Chondrocyte (in vitro differentiated cells): ENCODE data around the gene SLC51B. TPM values are rescaled to one million over a fixed set of nuclear protein-coding genes. Genes with fewer than 3 reads are reported as not detected.

ENCODE experiments used
- DNase-seq: peaks from one replicate; pipeline ENCODE4 v3.0.0; 2021; ENCODE audit warnings: mixed read lengths, low spot score
- H3K27ac Mint-ChIP-seq: one replicate; pipeline ENCODE4 v1.8.0; 2021; ENCODE audit warnings: mild to moderate bottlenecking, moderate library complexity, mixed read lengths; ENCODE audit not compliant: unreplicated experiment
- H3K27me3 Mint-ChIP-seq: 2 replicates; pipeline ENCODE4 v1.8.0; 2021; ENCODE audit warnings: low read depth, mixed read lengths
- H3K36me3 Mint-ChIP-seq: 2 replicates; pipeline ENCODE4 v1.8.0; 2021; ENCODE audit warnings: low read depth, mixed read lengths
- H3K4me1 Mint-ChIP-seq: 2 replicates; pipeline ENCODE4 v1.8.0; 2021; ENCODE audit warnings: low read depth, mild to moderate bottlenecking, mixed read lengths
- H3K4me3 Mint-ChIP-seq: one replicate; pipeline ENCODE4 v1.8.0; 2021; ENCODE audit warnings: mild to moderate bottlenecking, moderate library complexity, mixed read lengths; ENCODE audit not compliant: unreplicated experiment
- H3K9me3 Mint-ChIP-seq: 2 replicates; pipeline ENCODE4 v1.8.0; 2021; ENCODE audit warnings: low read depth, mixed read lengths
- CTCF ChIP-seq: fragments of 200-600 bp; sonication (generic); IDR thresholded peaks from 2 replicates; pipeline ENCODE4 v1.5.0; 2021; ENCODE audit warnings: antibody characterized with exemption, mild to moderate bottlenecking, moderate library complexity
- total RNA-seq: library from RNA; stranded (reverse); gene quantifications from 3 replicates; pipeline ENCODE4 v1.2.1, GENCODE V29; 2021

SLC51B gene
- total RNA-seq, 1 donor from 2014 or later = not detected

- Mint-ChIP-seq H3K36me3 (peaks cover 13% of the 10 kb centered on the region), H3K27ac (peak overlapping the region; percentile 64), H3K4me3 (peak overlapping the region; percentile 80), H3K27me3 (no peaks in the 10 kb centered on the region), H3K4me1 (peaks cover 21% of the 10 kb centered on the region), H3K9me3 (no peaks in the 10 kb centered on the region)
- no peak for TF ChIP-seq CTCF
- DNase-seq = no peak
Observed at GRCh38 chr15:65028338-65028737, 16.8 kb upstream of the SLC51B start.

- Mint-ChIP-seq H3K4me1 (peaks cover 24% of the 10 kb centered on the region), H3K27me3 (no peaks in the 10 kb centered on the region), H3K36me3 (peaks cover 13% of the 10 kb centered on the region), H3K9me3 (no peaks in the 10 kb centered on the region), H3K27ac (peak within 1 kb of the TSS; percentile 64), H3K4me3 (peak within 1 kb of the TSS; percentile 80)
- DNase-seq = no peak
- TF ChIP-seq CTCF = peak; percentile 47
Observed at GRCh38 chr15:65028921-65029735, 16.1 kb upstream of the SLC51B start, which contains the start of gene MTFMT. TSS of gene MTFMT (minus strand) at chr15:65029639. CDS start at chr15:65029613, 26 bp downstream.

- DNase-seq = no peak
- Mint-ChIP-seq H3K4me3 (peak overlapping the region; percentile 80), H3K27me3 (no peaks in the 10 kb centered on the region), H3K4me1 (peaks cover 24% of the 10 kb centered on the region), H3K36me3 (peaks cover 9% of the 10 kb centered on the region), H3K27ac (no peak overlapping the region), H3K9me3 (no peaks in the 10 kb centered on the region)
- TF ChIP-seq CTCF = no peak
Observed at GRCh38 chr15:65029736-65030208, 15.4 kb upstream of the SLC51B start.

- DNase-seq = no peak
- no peak overlapping the region for H3K4me3 Mint-ChIP-seq
- TF ChIP-seq CTCF = peak; percentile 78
- peaks cover 14% of the 10 kb centered on the region for H3K4me1 Mint-ChIP-seq
- no peaks in the 10 kb centered on the region for H3K36me3 Mint-ChIP-seq
- no peaks in the 10 kb centered on the region for H3K27me3 Mint-ChIP-seq
- H3K9me3 Mint-ChIP-seq = no peaks in the 10 kb centered on the region
- no peak overlapping the region for H3K27ac Mint-ChIP-seq
Observed at GRCh38 chr15:65032801-65033537, 12.2 kb upstream of the SLC51B start.

- peak; percentile 71 for TF ChIP-seq CTCF
- H3K27ac Mint-ChIP-seq = no peak overlapping the region
- H3K4me1 Mint-ChIP-seq = peaks cover 6% of the 10 kb centered on the region
- DNase-seq = no peak
- H3K9me3 Mint-ChIP-seq = no peaks in the 10 kb centered on the region
- no peaks in the 10 kb centered on the region for H3K27me3 Mint-ChIP-seq
- H3K36me3 Mint-ChIP-seq = no peaks in the 10 kb centered on the region
- no peak overlapping the region for H3K4me3 Mint-ChIP-seq
Observed at GRCh38 chr15:65033659-65034269, 11.4 kb upstream of the SLC51B start.
